Measurements from ENCODE around the gene FKRP. TPM values are rescaled to one million over a fixed set of nuclear protein-coding genes. Genes with fewer than 3 reads are reported as not detected.

FKRP gene
- total and polyA plus RNA-seq, 2 of the 13 experiments (the other 11 are each of a cell fraction or from before 2014, with no cell fraction given), result 7.3 to 9.8 TPM

DNA sequence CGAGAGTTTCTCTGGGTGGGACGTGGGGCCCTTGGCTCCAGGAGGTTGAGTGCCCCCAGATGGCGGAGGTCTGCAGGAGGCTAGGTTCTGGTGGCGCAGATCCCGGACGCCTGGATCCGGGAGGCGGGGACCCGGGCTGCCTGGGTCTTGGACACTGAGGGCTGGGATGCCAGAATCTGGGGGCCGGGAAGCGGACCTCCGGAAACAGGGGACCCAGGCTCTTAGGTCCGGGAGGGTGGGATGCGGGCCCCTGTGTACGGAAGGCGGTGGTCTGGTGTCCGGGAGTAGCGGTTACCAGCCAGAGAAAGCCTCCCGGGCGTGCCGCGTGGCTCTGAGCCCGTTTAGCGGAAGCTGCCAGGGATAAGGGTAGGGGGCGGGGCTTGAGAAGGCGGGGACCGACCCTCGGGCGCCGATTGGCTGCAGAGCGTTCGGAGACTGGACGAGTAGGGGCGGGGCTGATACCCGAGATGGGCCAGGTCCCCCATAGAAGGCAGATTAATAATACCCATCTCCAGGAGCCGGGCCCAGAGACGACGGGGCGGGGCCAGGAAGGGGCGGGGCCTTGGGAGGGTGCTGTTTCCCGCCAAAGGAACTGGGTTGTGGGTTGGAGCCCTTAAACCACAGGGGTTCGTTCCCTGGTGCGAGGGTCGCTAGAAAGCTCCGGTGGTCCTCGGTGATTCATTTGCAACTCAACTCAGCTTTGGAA lies 42.6 kb downstream of the FKRP start, which contains the start of gene SLC1A5 (continued):
- TF ChIP-seq, protein P1, sequence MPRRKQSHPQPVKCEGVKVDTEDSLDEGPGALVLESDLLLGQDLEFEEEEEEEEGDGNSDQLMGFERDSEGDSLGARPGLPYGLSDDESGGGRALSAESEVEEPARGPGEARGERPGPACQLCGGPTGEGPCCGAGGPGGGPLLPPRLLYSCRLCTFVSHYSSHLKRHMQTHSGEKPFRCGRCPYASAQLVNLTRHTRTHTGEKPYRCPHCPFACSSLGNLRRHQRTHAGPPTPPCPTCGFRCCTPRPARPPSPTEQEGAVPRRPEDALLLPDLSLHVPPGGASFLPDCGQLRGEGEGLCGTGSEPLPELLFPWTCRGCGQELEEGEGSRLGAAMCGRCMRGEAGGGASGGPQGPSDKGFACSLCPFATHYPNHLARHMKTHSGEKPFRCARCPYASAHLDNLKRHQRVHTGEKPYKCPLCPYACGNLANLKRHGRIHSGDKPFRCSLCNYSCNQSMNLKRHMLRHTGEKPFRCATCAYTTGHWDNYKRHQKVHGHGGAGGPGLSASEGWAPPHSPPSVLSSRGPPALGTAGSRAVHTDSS (CRISPR knock-in tag; conservative IDR thresholded peaks at IDR 0.05), result no peak
- TF ChIP-seq, protein P2, sequence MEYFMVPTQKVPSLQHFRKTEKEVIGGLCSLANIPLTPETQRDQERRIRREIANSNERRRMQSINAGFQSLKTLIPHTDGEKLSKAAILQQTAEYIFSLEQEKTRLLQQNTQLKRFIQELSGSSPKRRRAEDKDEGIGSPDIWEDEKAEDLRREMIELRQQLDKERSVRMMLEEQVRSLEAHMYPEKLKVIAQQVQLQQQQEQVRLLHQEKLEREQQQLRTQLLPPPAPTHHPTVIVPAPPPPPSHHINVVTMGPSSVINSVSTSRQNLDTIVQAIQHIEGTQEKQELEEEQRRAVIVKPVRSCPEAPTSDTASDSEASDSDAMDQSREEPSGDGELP (IDR thresholded peaks at IDR 0.05; ENCODE audit: borderline replicate concordance, low read depth), result no peak; the same call in 1 of the 2 replicates
- TF ChIP-seq, protein P3, sequence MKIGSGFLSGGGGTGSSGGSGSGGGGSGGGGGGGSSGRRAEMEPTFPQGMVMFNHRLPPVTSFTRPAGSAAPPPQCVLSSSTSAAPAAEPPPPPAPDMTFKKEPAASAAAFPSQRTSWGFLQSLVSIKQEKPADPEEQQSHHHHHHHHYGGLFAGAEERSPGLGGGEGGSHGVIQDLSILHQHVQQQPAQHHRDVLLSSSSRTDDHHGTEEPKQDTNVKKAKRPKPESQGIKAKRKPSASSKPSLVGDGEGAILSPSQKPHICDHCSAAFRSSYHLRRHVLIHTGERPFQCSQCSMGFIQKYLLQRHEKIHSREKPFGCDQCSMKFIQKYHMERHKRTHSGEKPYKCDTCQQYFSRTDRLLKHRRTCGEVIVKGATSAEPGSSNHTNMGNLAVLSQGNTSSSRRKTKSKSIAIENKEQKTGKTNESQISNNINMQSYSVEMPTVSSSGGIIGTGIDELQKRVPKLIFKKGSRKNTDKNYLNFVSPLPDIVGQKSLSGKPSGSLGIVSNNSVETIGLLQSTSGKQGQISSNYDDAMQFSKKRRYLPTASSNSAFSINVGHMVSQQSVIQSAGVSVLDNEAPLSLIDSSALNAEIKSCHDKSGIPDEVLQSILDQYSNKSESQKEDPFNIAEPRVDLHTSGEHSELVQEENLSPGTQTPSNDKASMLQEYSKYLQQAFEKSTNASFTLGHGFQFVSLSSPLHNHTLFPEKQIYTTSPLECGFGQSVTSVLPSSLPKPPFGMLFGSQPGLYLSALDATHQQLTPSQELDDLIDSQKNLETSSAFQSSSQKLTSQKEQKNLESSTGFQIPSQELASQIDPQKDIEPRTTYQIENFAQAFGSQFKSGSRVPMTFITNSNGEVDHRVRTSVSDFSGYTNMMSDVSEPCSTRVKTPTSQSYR (CRISPR knock-in tag; IDR thresholded peaks at IDR 0.05; ENCODE audit: borderline replicate concordance), result no peak
- TF ChIP-seq PHB2 (IDR thresholded peaks at IDR 0.05; ENCODE audit: partially characterized antibody) (no peak), FOXO1 (CRISPR knock-in tag; IDR thresholded peaks at IDR 0.05) (peak; percentile 54), ZNF629 (CRISPR knock-in tag; conservative IDR thresholded peaks at IDR 0.05) (peak; percentile 33; the same call in 1 of the 2 replicates), SMAD1 (CRISPR knock-in tag; IDR thresholded peaks at IDR 0.05; ENCODE audit: borderline replicate concordance, low read depth) (no peak), TCF7L2 (IDR thresholded peaks at IDR 0.05; ENCODE audit: low read depth, low read length) (no peak), ZNF782 (CRISPR knock-in tag; IDR thresholded peaks at IDR 0.05; ENCODE audit: borderline replicate concordance) (0 out of 2 replicates have a peak, but pooled peaks have one; percentile 58), DNMT1 (CRISPR knock-in tag; IDR thresholded peaks at IDR 0.05) (no peak), ZNF282 (IDR thresholded peaks at IDR 0.05; ENCODE audit: partially characterized antibody) (no peak), CREM (IDR thresholded peaks at IDR 0.05) (peak; percentile 42; the same call in 1 of the 2 replicates), CREM (CRISPR knock-in tag; IDR thresholded peaks at IDR 0.05) (no peak), RBFOX2 (IDR thresholded peaks at IDR 0.05; ENCODE audit: low read depth, low read length) (peak; percentile 94), RARA (CRISPR knock-in tag; IDR thresholded peaks at IDR 0.05) (no peak), ZNF703 (CRISPR knock-in tag; IDR thresholded peaks at IDR 0.05; ENCODE audit: borderline replicate concordance) (no peak), REL (CRISPR knock-in tag; conservative IDR thresholded peaks at IDR 0.05) (peak; percentile 73; the same call in 1 of the 2 replicates)
- TF ChIP-seq, protein P4, sequence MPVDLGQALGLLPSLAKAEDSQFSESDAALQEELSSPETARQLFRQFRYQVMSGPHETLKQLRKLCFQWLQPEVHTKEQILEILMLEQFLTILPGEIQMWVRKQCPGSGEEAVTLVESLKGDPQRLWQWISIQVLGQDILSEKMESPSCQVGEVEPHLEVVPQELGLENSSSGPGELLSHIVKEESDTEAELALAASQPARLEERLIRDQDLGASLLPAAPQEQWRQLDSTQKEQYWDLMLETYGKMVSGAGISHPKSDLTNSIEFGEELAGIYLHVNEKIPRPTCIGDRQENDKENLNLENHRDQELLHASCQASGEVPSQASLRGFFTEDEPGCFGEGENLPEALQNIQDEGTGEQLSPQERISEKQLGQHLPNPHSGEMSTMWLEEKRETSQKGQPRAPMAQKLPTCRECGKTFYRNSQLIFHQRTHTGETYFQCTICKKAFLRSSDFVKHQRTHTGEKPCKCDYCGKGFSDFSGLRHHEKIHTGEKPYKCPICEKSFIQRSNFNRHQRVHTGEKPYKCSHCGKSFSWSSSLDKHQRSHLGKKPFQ (CRISPR knock-in tag; IDR thresholded peaks at IDR 0.05; ENCODE audit: insufficient replicate concordance), result peak; percentile 84
- TF ChIP-seq, protein P5, sequence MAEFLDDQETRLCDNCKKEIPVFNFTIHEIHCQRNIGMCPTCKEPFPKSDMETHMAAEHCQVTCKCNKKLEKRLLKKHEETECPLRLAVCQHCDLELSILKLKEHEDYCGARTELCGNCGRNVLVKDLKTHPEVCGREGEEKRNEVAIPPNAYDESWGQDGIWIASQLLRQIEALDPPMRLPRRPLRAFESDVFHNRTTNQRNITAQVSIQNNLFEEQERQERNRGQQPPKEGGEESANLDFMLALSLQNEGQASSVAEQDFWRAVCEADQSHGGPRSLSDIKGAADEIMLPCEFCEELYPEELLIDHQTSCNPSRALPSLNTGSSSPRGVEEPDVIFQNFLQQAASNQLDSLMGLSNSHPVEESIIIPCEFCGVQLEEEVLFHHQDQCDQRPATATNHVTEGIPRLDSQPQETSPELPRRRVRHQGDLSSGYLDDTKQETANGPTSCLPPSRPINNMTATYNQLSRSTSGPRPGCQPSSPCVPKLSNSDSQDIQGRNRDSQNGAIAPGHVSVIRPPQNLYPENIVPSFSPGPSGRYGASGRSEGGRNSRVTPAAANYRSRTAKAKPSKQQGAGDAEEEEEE (CRISPR knock-in tag; IDR thresholded peaks at IDR 0.05; ENCODE audit: borderline replicate concordance), result no peak
- TF ChIP-seq, protein P6, sequence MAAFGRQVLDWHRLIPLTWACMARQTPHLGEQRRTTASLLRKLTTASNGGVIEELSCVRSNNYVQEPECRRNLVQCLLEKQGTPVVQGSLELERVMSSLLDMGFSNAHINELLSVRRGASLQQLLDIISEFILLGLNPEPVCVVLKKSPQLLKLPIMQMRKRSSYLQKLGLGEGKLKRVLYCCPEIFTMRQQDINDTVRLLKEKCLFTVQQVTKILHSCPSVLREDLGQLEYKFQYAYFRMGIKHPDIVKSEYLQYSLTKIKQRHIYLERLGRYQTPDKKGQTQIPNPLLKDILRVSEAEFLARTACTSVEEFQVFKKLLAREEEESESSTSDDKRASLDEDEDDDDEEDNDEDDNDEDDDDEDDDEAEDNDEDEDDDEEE (CRISPR knock-in tag; IDR thresholded peaks at IDR 0.05), result no peak
